WTC11 (cell line): ENCODE results near the gene NUDT17.

Experiments
- CREB1 ChIP-seq: sonication (generic); formaldehyde crosslinking; IDR thresholded peaks from 2 replicates; pipeline ENCODE4 v1.8.0; 2023; ENCODE audit warnings: mild to moderate bottlenecking, missing genetic modification reagents
- TF ChIP-seq, protein P1 (sequence below): sonication (generic); formaldehyde crosslinking; IDR thresholded peaks from 2 replicates; pipeline ENCODE4 v1.8.1; 2022; ENCODE audit warnings: missing genetic modification reagents, borderline replicate concordance
- TF ChIP-seq, protein P2 (sequence below): fragments of 200-600 bp; IDR thresholded peaks from 2 replicates; pipeline ENCODE4 v1.8.0; 2022; ENCODE audit warnings: antibody characterized with exemption
- TF ChIP-seq, protein P3 (sequence below): sonication (generic); formaldehyde crosslinking; conservative IDR thresholded peaks from 2 replicates; pipeline ENCODE4 v1.8.1; 2023; ENCODE audit warnings: mild to moderate bottlenecking, low read depth, missing genetic modification reagents, moderate library complexity

DNA sequence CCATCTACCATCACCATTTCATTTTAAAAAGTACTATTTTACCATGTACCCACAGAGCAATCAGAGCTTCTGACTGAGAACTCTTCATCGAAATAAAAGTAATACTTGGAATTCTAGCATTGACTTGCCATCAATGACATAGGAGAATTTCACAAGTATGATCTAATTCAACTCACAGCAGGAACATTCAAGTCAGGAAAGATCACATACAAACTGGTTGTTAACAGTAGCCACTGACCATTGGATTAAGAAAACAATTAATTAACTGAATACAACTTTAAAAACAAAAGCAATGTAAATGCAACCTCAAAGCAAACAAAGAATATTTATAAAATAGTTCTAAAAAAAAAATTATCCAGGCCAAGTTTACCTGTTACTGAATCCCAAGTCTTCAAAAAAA, 40.4 kb upstream of the NUDT17 start:
- TF ChIP-seq, protein P1, sequence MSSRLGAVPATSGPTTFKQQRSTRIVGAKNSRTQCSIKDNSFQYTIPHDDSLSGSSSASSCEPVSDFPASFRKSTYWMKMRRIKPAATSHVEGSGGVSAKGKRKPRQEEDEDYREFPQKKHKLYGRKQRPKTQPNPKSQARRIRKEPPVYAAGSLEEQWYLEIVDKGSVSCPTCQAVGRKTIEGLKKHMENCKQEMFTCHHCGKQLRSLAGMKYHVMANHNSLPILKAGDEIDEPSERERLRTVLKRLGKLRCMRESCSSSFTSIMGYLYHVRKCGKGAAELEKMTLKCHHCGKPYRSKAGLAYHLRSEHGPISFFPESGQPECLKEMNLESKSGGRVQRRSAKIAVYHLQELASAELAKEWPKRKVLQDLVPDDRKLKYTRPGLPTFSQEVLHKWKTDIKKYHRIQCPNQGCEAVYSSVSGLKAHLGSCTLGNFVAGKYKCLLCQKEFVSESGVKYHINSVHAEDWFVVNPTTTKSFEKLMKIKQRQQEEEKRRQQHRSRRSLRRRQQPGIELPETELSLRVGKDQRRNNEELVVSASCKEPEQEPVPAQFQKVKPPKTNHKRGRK (CRISPR knock-in tag) = no peak
- TF ChIP-seq, protein P2, sequence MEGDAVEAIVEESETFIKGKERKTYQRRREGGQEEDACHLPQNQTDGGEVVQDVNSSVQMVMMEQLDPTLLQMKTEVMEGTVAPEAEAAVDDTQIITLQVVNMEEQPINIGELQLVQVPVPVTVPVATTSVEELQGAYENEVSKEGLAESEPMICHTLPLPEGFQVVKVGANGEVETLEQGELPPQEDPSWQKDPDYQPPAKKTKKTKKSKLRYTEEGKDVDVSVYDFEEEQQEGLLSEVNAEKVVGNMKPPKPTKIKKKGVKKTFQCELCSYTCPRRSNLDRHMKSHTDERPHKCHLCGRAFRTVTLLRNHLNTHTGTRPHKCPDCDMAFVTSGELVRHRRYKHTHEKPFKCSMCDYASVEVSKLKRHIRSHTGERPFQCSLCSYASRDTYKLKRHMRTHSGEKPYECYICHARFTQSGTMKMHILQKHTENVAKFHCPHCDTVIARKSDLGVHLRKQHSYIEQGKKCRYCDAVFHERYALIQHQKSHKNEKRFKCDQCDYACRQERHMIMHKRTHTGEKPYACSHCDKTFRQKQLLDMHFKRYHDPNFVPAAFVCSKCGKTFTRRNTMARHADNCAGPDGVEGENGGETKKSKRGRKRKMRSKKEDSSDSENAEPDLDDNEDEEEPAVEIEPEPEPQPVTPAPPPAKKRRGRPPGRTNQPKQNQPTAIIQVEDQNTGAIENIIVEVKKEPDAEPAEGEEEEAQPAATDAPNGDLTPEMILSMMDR = no peak
- TF ChIP-seq, protein P3, sequence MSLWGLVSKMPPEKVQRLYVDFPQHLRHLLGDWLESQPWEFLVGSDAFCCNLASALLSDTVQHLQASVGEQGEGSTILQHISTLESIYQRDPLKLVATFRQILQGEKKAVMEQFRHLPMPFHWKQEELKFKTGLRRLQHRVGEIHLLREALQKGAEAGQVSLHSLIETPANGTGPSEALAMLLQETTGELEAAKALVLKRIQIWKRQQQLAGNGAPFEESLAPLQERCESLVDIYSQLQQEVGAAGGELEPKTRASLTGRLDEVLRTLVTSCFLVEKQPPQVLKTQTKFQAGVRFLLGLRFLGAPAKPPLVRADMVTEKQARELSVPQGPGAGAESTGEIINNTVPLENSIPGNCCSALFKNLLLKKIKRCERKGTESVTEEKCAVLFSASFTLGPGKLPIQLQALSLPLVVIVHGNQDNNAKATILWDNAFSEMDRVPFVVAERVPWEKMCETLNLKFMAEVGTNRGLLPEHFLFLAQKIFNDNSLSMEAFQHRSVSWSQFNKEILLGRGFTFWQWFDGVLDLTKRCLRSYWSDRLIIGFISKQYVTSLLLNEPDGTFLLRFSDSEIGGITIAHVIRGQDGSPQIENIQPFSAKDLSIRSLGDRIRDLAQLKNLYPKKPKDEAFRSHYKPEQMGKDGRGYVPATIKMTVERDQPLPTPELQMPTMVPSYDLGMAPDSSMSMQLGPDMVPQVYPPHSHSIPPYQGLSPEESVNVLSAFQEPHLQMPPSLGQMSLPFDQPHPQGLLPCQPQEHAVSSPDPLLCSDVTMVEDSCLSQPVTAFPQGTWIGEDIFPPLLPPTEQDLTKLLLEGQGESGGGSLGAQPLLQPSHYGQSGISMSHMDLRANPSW (CRISPR knock-in tag) = no peak
- no peak for TF ChIP-seq CREB1
